Tibial artery (tissue), 4 donors: ENCODE measurements around the gene ST8SIA5.

Source experiments
- DNase-seq, 2 donors: peaks; one replicate each; pipeline ENCODE4 v3.0.0-alpha.2; 2019
- H3K27ac ChIP-seq, 2 donors: fragments of 200-600 bp; sonication (generic) in 1 of 2; 1 replicate in 1 of 2; 2 replicates in 1 of 2; pipeline ENCODE4 v1.5.1; 2018 to 2019; ENCODE audit warnings: mild to moderate bottlenecking in 1 of 2
- H3K27me3 ChIP-seq, 2 donors: fragments of 200-600 bp; sonication (generic) in 1 of 2; one replicate each; pipeline versions ENCODE4 v1.5.1 to v1.6.0; 2016 to 2019
- H3K36me3 ChIP-seq, 3 donors: fragments of 200-600 bp; sonication (generic) in 2 of 3; one replicate each; pipeline ENCODE4 v1.5.1; 2016 to 2019; ENCODE audit warnings: mild to moderate bottlenecking in 2 of 3
- H3K4me1 ChIP-seq, 4 donors: fragments of 200-600 bp; sonication (generic) in 2 of 4; 1 replicate in 3 of 4; 2 replicates in 1 of 4; pipeline ENCODE4 v1.5.1; 2016 to 2019
- H3K4me3 ChIP-seq, 2 donors: fragments of 200-600 bp; sonication (generic) in 1 of 2; 1 replicate in 1 of 2; 2 replicates in 1 of 2; pipeline ENCODE4 v1.5.1; 2018 to 2019; ENCODE audit warnings: mild to moderate bottlenecking in 2 of 2
- H3K9me3 ChIP-seq, 3 donors: fragments of 200-600 bp; sonication (generic) in 1 of 3; one replicate each; pipeline ENCODE4 v1.5.1; 2016 to 2019
- CTCF ChIP-seq, 2 experiments: fragments of 200-600 bp in 1 of 2; fragments of 450-650 bp in 1 of 2; IDR thresholded peaks; one replicate each; pipeline ENCODE4 v1.5.1; 2017 to 2019; ENCODE audit warnings: antibody characterized with exemption in 2 of 2, mild to moderate bottlenecking in 1 of 2, moderate library complexity in 1 of 2
- intact Hi-C: fragments of 100-400 bp; cut with DNase I; formaldehyde crosslinking; loops from one replicate; pipeline ENCODE4 v1.15.0; 2023; ENCODE audit warnings: low total_unique reads

ST8SIA5 gene

GRCh38 chr18:46740046-46740445 lies 16.8 kb downstream of the ST8SIA5 start:
- no peak for DNase-seq
- intact Hi-C loops = no loop called here
- no peak for TF ChIP-seq CTCF (IDR thresholded peaks at IDR 0.05)
- Histone ChIP-seq H3K27ac (no peak overlapping the region), H3K27me3 (peaks cover 0 to 7% of the 10 kb centered on the region in 2 donors), H3K9me3 (peaks cover 0 to 4% (median 0%) of the 10 kb centered on the region in 3 donors), H3K4me1 (no peaks in the 10 kb centered on the region), H3K4me3 (no peak overlapping the region), H3K36me3 (no peaks in the 10 kb centered on the region)

- Histone ChIP-seq H3K27me3 (peaks cover 0 to 7% of the 10 kb centered on the region in 2 donors), H3K27ac (no peak overlapping the region), H3K4me3 (no peak overlapping the region), H3K4me1 (no peaks in the 10 kb centered on the region), H3K36me3 (no peaks in the 10 kb centered on the region), H3K9me3 (peaks cover 0 to 4% (median 0%) of the 10 kb centered on the region in 3 donors)
- no peak for DNase-seq
- TF ChIP-seq CTCF (IDR thresholded peaks at IDR 0.05) = no peak
- intact Hi-C loops = no loop called here
Measured at GRCh38 chr18:46738491-46738890, 18.4 kb downstream of the ST8SIA5 start.

DNA sequence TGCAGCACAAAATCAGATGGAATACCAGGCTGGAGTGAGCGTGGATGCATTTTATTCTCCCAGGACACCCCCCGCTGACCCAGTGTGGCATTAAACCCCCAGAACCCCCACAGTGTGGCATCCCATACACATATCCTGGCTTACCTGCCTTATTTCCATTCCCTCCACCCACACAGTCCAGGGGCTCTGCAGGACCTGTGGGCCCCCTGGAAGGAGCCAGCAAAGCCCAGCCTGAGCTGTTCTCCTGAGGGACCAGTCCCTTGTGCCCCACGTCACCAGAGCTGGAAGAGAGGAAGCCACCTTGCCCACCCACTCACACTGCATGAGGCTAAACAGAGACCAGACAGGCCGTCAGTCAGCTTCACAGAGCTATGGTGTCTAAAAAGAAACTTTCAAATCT lies 20.1 kb downstream of the ST8SIA5 start:
- no peak for DNase-seq
- Histone ChIP-seq H3K27ac (no peak overlapping the region), H3K36me3 (no peaks in the 10 kb centered on the region), H3K9me3 (peaks cover 0 to 4% (median 0%) of the 10 kb centered on the region in 3 donors), H3K4me1 (no peaks in the 10 kb centered on the region), H3K27me3 (peaks cover 0 to 7% of the 10 kb centered on the region in 2 donors), H3K4me3 (no peak overlapping the region)
- intact Hi-C loops = no loop called here
- no peak for TF ChIP-seq CTCF (IDR thresholded peaks at IDR 0.05)

DNA sequence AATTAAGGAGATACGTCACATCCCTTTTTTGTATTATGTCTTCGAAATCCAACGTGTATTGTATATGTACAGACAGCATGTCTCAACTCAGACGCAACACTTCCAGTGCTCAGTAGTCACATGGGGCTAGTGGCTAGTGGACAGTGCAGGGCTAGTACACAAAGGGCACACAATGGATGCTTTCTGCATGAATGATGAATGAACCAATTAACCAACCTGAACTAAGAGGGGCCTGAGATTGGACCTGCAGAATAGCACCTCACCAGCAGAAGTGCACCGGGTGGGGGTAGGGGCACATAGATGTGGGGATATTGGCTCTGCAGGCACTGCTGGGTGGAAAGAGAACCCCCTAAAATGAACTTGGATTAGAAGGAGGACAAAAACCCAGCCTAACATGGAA lies 20.7 kb downstream of the ST8SIA5 start:
- H3K4me1 ChIP-seq = no peaks in the 10 kb centered on the region
- no peaks in the 10 kb centered on the region for H3K36me3 ChIP-seq
- no peak for TF ChIP-seq CTCF (IDR thresholded peaks at IDR 0.05)
- no peak overlapping the region for H3K4me3 ChIP-seq
- no peak for DNase-seq
- peaks cover 0 to 4% (median 2%) of the 10 kb centered on the region in 3 donors for H3K9me3 ChIP-seq
- no peak overlapping the region for H3K27ac ChIP-seq
- intact Hi-C loops = no loop called here
- peaks cover 0 to 7% of the 10 kb centered on the region in 2 donors for H3K27me3 ChIP-seq

- Histone ChIP-seq H3K9me3 (peaks cover 0 to 14% (median 3%) of the 10 kb centered on the region in 3 donors), H3K27me3 (peaks cover 0 to 7% of the 10 kb centered on the region in 2 donors), H3K4me1 (no peaks in the 10 kb centered on the region), H3K4me3 (no peak overlapping the region), H3K27ac (no peak overlapping the region), H3K36me3 (no peaks in the 10 kb centered on the region)
- DNase-seq = no peak
- intact Hi-C loops = no loop called here
- no peak for TF ChIP-seq CTCF (IDR thresholded peaks at IDR 0.05)
Measured at GRCh38 chr18:46734981-46735380, 21.9 kb downstream of the ST8SIA5 start.

DNA sequence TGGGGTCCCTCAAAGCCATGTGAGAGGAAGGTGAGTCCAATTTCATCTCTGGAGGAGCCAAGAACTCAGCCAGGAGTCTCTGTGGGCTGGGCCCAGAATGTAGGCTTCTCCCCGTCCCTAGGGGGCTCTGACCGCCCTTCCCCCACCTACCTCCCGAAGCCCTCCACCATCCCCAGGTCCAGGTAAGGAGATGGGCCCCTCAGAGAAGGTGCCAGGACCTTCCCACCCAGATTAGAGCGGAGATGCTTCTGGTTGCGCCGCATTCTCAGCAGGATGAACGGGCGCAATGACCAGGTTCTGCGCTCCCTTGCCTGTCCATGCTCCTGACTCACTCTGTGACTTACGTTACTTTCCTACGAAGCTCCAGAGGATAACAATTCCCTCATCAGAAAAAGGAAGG lies 23.0 kb downstream of the ST8SIA5 start:
- Histone ChIP-seq H3K9me3 (peaks cover 0 to 21% (median 9%) of the 10 kb centered on the region in 3 donors), H3K36me3 (no peaks in the 10 kb centered on the region), H3K4me1 (no peaks in the 10 kb centered on the region), H3K27me3 (peaks cover 0 to 7% of the 10 kb centered on the region in 2 donors), H3K27ac (no peak overlapping the region), H3K4me3 (no peak overlapping the region)
- DNase-seq = no peak
- no peak for TF ChIP-seq CTCF (IDR thresholded peaks at IDR 0.05)
- intact Hi-C loops = no loop called here
